Liver (tissue), 9 donors: ENCODE results near the gene ADK. TPM values are rescaled to one million over a fixed set of nuclear protein-coding genes. Genes with fewer than 3 reads are reported as not detected.

Experiments used
- DNase-seq: peaks from one replicate; pipeline ENCODE4 v3.0.0-alpha.2; 2017; ENCODE audit warnings: low spot score
- H3K27ac ChIP-seq, 2 donors: one replicate each; pipeline ENCODE4 v1.7.0; 2013; ENCODE audit warnings: inconsistent platforms in 2 of 2, low read length in 2 of 2, control low read depth in 1 of 2, low read depth in 1 of 2, mild to moderate bottlenecking in 1 of 2
- H3K27me3 ChIP-seq, 4 donors: one replicate each; pipeline versions ENCODE4 v1.6.1 to v1.7.0; 2013; ENCODE audit warnings: low read length in 3 of 4, inconsistent platforms in 1 of 4, mild to moderate bottlenecking in 1 of 4, moderate library complexity in 1 of 4; ENCODE audit not compliant: control insufficient read depth in 4 of 4, insufficient read depth in 4 of 4
- H3K36me3 ChIP-seq, 4 donors: one replicate each; pipeline versions ENCODE4 v1.6.1 to v1.7.0; 2013; ENCODE audit warnings: low read length in 3 of 4, mild to moderate bottlenecking in 3 of 4, low read depth in 1 of 4, moderate library complexity in 1 of 4; ENCODE audit not compliant: control insufficient read depth in 4 of 4, insufficient read depth in 3 of 4
- H3K4me1 ChIP-seq, 4 donors: one replicate each; pipeline versions ENCODE4 v1.6.1 to v1.7.0; 2013; ENCODE audit warnings: low read length in 3 of 4, mild to moderate bottlenecking in 3 of 4, moderate library complexity in 1 of 4; ENCODE audit not compliant: control insufficient read depth in 4 of 4, insufficient read depth in 4 of 4
- H3K4me3 ChIP-seq, 3 donors: one replicate each; pipeline versions ENCODE4 v1.6.1 to v1.7.0; 2013; ENCODE audit warnings: low read length in 3 of 3, control low read depth in 1 of 3, low read depth in 1 of 3, mild to moderate bottlenecking in 1 of 3
- H3K9ac ChIP-seq, 2 donors: one replicate each; pipeline ENCODE4 v1.7.0; 2013; ENCODE audit warnings: low read length in 2 of 2, mild to moderate bottlenecking in 2 of 2, moderate library complexity in 2 of 2, control low read depth in 1 of 2, low read depth in 1 of 2
- H3K9me3 ChIP-seq, 4 donors: one replicate each; pipeline versions ENCODE4 v1.6.1 to v1.7.0; 2013; ENCODE audit warnings: low read length in 3 of 4; ENCODE audit not compliant: control insufficient read depth in 4 of 4
- ATF3 ChIP-seq: IDR thresholded peaks from 2 replicates; pipeline ENCODE4 v1.6.1; 2016; ENCODE audit warnings: antibody characterized with exemption
- CTCF ChIP-seq: fragments of 150-350 bp; IDR thresholded peaks from 2 replicates; pipeline ENCODE4 v1.5.1; 2017; ENCODE audit warnings: improper control_type of control experiment, low read depth, low read length; ENCODE audit not compliant: missing input control
- EGR1 ChIP-seq, 2 donors: IDR thresholded peaks; 2 replicates each; pipeline ENCODE4 v1.6.1; 2016 to 2018; ENCODE audit warnings: antibody characterized with exemption in 2 of 2, low read depth in 2 of 2
- FOXA1 ChIP-seq: IDR thresholded peaks from 2 replicates; pipeline ENCODE4 v1.6.1; 2016; ENCODE audit warnings: antibody characterized with exemption
- FOXA2 ChIP-seq: IDR thresholded peaks from 2 replicates; pipeline ENCODE4 v1.6.1; 2016; ENCODE audit warnings: antibody characterized with exemption
- GABPA ChIP-seq, 2 donors: IDR thresholded peaks in 1 of 2; conservative IDR thresholded peaks in 1 of 2; 2 replicates each; pipeline ENCODE4 v1.6.1; 2016; ENCODE audit warnings: antibody characterized with exemption in 2 of 2, mild to moderate bottlenecking in 1 of 2, moderate library complexity in 1 of 2
- HNF4A ChIP-seq, 2 donors: conservative IDR thresholded peaks; 2 replicates each; pipeline ENCODE4 v1.6.1; 2016; ENCODE audit warnings: antibody characterized with exemption in 2 of 2, mild to moderate bottlenecking in 2 of 2
- HNF4G ChIP-seq: IDR thresholded peaks from 2 replicates; pipeline ENCODE4 v1.6.1; 2016; ENCODE audit warnings: antibody characterized with exemption
- JUND ChIP-seq, 2 donors: IDR thresholded peaks; 2 replicates each; pipeline ENCODE4 v1.6.1; 2016; ENCODE audit warnings: antibody characterized with exemption in 2 of 2
- MAX ChIP-seq: IDR thresholded peaks from 2 replicates; pipeline ENCODE4 v1.6.1; 2016; ENCODE audit warnings: antibody characterized with exemption
- NR2F2 ChIP-seq: IDR thresholded peaks from 2 replicates; pipeline ENCODE4 v1.6.1; 2016; ENCODE audit warnings: antibody characterized with exemption
- RAD21 ChIP-seq, 2 donors: IDR thresholded peaks; 2 replicates each; pipeline ENCODE4 v1.6.1; 2016; ENCODE audit warnings: antibody characterized with exemption in 2 of 2, mild to moderate bottlenecking in 2 of 2
- REST ChIP-seq: IDR thresholded peaks from 2 replicates; pipeline ENCODE4 v1.6.1; 2016; ENCODE audit warnings: antibody characterized with exemption, mild to moderate bottlenecking
- RXRA ChIP-seq, 2 donors: IDR thresholded peaks; 2 replicates each; pipeline ENCODE4 v1.6.1; 2017 to 2018; ENCODE audit warnings: antibody characterized with exemption in 2 of 2, mild to moderate bottlenecking in 1 of 2
- SP1 ChIP-seq: IDR thresholded peaks from 2 replicates; pipeline ENCODE4 v1.6.1; 2018; ENCODE audit warnings: antibody characterized with exemption, mild to moderate bottlenecking
- TAF1 ChIP-seq: conservative IDR thresholded peaks from 2 replicates; pipeline ENCODE4 v1.6.1; 2016; ENCODE audit warnings: antibody characterized with exemption, mild to moderate bottlenecking
- YY1 ChIP-seq: IDR thresholded peaks from 2 replicates; pipeline ENCODE4 v1.6.1; 2016; ENCODE audit warnings: antibody characterized with exemption, mild to moderate bottlenecking
- ZBTB33 ChIP-seq: IDR thresholded peaks from 2 replicates; pipeline ENCODE4 v1.6.1; 2016; ENCODE audit warnings: antibody characterized with exemption
- WGBS: extraction: QIAGEN DNeasy Blood & Tissue Kit; methylation state at CpG from one replicate; pipeline ENCODE4 v1.1.7; 2013; 5-methylcytosine and 5-hydroxymethylcytosine counted together
- polyA plus RNA-seq, 2 donors: library from polyadenylated mRNA; stranded (reverse) in 1 of 2; unstranded in 1 of 2; fragments of 200-250 nt in 1 of 2; fragments of >200 nt in 1 of 2; fragmentation: Nextera tagmentation in 1 of 2; extraction: Ambion mirVana in 1 of 2; gene quantifications; one replicate each; pipeline versions ENCODE4 v1.2.1 to v1.2.3, GENCODE V29; 2013 to 2015
- total RNA-seq, 2 donors: library from RNA; depleted of rRNA; stranded (reverse); fragments of >200 nt; gene quantifications; one replicate each; pipeline ENCODE4 v1.2.3, GENCODE V29; 2014
- donor health status: healthy.
- donor health status: healthy.
- donor health status: healthy.
- donor health status: healthy.
- donor health status: healthy.

Gene ADK
- total and polyA plus RNA-seq, 4 donors = 18.0 to 110 (median 65.5) TPM

GRCh38 chr10:74175510-74176379 lies 24.7 kb downstream of the ADK start:
- TF ChIP-seq FOXA2 (no peak), ATF3 (no peak), HNF4G (no peak), RXRA (IDR thresholded peaks at IDR 0.05) (no peak), TAF1 (no peak), HNF4A (conservative IDR thresholded peaks at IDR 0.05) (no peak), SP1 (no peak), JUND (IDR thresholded peaks at IDR 0.05) (no peak), ZBTB33 (no peak), REST (no peak), MAX (no peak), CTCF (no peak), GABPA (IDR thresholded peaks at IDR 0.05 in 1 of 2, conservative IDR thresholded peaks at IDR 0.05 in 1 of 2) (no peak), YY1 (no peak), FOXA1 (no peak), RAD21 (IDR thresholded peaks at IDR 0.05) (no peak), EGR1 (IDR thresholded peaks at IDR 0.05; ENCODE audit: low read depth in 2 of 2) (no peak), NR2F2 (no peak)
- Histone ChIP-seq H3K9ac (peak overlapping the region; percentile 75 to 93), H3K9me3 (no peaks in the 10 kb centered on the region), H3K4me3 (peak overlapping the region; percentile 63 to 85 (median 81)), H3K36me3 (no peaks in the 10 kb centered on the region), H3K27ac (peak overlapping the region; percentile 96 to 99), H3K4me1 (peaks cover 4 to 42% (median 24%) of the 10 kb centered on the region in 4 donors), H3K27me3 (no peaks in the 10 kb centered on the region)
- no peak for DNase-seq
- 24% methylated on average over 10 of the region's 10 CpGs for WGBS
